AG09319 (cell line): Measurements from ENCODE around the gene ZNF778.

ENCODE experiments used
- DNase-seq: peaks from one replicate; pipeline ENCODE4 v3.0.0-alpha.2; 2010; ENCODE audit warnings: low read depth; ENCODE audit errors: extremely low read depth
- CTCF ChIP-seq: IDR thresholded peaks from 2 replicates; pipeline ENCODE4 v1.5.1; 2011; ENCODE audit warnings: low read depth, mild to moderate bottlenecking, inconsistent platforms, low read length, moderate library complexity

The ZNF778 gene

DNA sequence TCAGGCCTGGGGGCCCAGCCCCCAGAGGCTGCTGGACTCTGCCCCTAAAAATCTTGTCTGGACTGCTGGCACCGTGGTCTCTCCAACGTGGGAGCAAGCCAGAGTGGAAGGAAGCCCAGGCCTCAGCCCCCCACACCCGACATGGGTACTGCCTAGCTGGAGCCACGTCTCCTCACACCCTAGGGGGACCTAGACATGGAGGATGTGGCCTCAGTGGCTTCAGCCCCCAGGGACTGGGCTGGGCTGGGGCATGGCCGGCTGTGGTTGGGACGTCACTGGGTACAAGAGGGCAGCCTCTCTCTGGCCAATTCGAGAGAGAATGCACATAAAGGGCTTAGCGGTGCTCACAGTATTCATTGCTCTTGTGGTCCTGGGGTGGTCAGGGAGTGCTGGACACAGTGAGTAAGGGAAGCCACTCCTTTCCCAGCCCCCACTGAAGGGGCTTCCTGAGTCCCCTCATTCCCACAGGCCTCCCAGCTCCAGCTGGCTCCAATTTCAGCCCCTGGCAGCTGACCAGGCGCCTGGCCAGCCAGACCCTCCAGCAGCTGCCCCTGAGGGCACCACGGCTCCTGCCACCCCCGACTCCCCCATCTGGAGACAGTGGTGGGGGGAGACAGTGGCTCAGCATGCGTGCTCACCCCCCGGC is 44.9 kb upstream of the ZNF778 start:
- no peak for DNase-seq
- no peak for TF ChIP-seq CTCF

DNA sequence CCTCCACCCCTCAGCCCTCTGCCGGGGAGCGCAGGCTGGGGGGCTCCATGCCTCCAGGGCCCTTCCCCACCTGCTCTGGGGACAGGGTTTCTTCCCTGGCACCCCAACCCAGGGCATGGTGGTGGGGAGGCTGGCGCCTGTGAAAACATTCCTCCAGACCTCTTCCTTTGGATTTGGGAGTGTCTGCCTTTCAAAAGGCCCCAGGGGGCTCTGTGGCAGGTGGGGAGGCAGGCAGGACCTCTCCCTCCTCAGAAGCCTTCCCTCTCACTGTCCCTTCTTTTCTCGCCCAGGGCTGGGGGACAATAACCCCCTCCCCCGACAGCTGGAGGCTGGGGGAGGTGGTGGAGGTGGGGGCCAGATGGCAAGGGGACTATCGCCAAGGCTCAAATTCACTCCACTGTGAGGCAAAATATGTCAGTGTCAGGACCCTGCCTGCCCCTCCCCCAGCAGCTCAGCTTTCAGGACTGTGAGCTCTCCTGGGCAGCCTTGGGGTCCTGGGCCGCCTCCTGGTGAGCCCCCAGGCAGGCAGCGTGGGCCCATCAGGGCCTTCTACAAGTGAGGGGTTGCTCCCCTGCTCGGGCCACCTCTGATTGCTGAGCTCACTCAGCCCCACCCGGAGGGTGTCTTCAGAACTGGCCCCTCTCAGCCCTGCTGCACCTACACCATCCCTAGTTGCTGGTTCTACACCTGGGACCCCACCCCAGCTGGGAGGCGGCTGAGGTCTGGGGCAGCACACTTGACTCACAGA is 44.2 kb upstream of the ZNF778 start:
- TF ChIP-seq CTCF: no peak
- no peak for DNase-seq

- no peak for TF ChIP-seq CTCF
- DNase-seq: no peak
Observed at GRCh38 chr16:89174055-89174827, 43.3 kb upstream of the ZNF778 start.

GRCh38 chr16:89174877-89175276 is 42.6 kb upstream of the ZNF778 start:
- DNase-seq: no peak
- no peak for TF ChIP-seq CTCF

GRCh38 chr16:89175280-89176146 is 42.0 kb upstream of the ZNF778 start:
- no peak for DNase-seq
- TF ChIP-seq CTCF: no peak

DNA sequence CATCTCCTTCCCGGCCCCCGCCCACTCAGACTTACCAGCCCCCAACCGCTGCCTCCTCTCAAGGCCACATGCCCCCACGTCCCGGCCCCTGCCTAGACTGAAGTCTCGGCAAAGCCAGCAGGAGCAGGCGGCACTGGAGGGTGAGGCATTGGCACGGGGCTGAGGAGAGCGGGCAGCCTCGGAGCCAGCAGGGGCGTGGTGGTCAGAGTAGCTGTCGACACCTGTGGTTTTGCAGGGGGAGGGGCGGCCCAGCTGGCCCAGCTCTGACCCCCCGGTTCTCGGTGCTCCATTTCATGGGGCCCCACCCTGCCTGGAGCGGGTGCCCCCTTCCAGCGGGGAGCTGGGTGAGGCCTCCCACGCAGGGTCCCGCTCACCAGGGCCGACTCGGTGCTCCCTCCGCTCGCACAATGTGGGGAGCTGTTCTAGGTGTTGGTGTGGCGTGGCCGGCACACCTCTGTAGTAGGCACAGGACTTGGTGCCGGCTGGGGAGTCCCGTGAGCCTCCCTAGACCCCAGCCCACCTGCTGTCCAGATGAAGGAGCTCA is 41.3 kb upstream of the ZNF778 start:
- TF ChIP-seq CTCF: no peak
- DNase-seq: no peak
